NCI-H446 (cell line): ENCODE data around the gene EPHB3.
"Not testable (repeated sequence)": the region's sequence is repeated elsewhere in the genome, so short reads cannot be mapped to it uniquely, and the experiment has no call there.

Experiments used
- DNase-seq, 2 experiments: peaks; one replicate each; lab custom pipeline; 2025; lab: John Stamatoyannopoulos, UW

EPHB3 gene

DNA sequence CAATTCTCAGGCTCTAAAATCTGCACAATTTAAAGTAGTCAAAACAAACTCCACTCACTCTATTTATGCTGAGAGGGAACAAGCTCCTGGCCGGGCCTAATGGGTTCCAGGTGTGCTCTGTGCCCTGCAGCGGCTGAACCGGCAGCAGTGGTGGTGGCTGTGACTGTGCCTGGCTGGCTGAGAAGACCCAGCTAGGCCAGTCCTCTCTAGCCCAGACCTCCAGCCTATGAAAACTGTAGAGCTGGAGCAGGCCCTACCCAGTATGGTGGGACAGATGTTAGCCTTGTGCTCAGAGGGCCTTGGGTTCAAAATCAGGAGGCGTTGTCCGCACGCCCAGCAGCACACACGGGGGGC is 37.0 kb downstream of the EPHB3 start:
- no peak for DNase-seq

DNA sequence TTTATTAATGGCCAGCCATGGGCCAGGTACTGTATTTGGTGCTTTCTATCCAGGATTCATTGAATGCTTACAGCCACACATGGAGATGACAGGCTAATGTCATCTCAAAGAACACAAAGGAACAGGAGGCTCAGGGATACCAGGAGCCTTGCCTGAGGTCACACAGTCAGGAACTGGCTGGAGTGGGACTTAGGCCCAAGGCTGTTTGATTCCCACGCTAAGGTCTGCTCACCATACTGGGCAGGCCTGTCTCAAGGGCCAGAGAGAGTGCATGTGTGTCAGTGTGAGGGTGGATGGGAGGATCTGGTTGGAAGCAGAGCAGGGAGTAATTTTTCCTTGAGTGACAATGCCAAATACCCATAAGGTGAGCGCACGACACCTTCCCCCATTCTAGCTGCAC is 37.6 kb downstream of the EPHB3 start:
- no peak for DNase-seq

DNA sequence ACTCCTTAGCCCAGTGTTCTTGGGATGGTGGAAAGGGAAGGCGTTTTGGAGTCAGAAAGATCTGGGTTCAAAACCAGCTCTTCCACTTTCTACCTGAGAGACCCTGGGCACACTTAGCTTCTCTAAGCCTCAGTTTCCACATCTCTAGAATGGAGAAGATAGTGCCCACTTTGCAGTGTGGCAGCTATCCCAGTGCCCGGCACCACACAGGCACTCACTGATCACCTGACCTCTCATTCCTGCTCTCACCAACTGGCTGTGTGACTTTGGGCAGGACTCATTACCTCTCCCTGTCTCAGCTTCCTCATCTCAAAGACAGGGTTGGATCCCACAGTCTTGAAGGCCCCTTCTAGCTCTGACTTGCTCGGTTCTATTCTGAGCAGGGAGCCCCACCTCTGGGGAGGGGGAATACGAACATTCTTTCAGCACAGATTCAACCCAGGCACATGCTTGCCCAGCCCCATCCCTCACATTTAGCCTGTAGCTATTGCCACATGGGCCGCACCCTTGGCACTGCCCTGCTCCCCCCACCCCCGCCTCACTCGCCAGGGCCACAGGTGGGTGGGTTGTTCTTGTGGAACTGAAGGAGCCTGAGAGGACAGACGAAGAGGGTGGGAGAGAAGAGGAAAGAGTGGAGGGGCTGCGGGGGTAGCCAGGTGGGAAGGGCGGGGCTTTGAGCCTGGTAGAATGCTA is 39.2 kb downstream of the EPHB3 start:
- no peak for DNase-seq

DNA sequence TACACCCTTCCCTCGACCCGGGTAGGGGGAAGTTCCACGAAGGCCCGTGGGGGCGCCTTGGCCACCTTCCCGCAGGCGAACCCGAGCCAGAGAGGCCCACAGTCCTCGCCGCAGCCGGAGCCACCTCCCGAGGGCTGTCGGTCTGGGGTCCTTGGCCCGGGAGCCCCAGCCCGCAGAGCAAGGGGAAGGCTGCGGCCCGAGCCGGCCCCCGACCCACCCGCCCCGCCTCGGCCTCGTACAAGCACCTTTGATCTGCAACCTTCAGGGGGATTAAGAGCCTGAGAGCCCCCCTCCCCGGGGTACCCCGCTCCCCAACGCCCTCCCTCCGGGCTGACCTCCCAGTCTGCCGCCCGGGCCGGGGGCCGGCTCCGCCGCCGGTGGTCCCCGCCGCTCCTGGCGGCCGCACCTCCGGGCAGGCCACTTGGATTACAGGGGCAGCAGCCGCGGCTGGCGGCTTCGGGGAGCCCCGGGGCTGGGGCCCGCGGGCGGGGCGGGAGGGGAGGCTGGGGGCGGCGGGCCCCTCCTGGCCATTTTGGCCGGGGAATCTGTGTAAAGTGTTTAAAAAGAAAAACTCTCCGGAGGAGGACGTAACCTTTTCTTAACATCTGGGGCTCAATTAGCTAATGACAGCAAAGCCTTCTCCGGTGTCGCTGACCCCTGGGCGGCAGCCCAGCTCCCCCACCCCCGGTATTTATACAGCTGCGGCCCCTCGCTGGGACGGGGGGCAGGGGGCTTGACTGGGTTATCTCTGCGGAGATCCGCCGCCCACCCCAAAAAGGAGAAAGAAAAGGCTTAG is 40.2 kb downstream of the EPHB3 start:
- no peak for DNase-seq

DNA sequence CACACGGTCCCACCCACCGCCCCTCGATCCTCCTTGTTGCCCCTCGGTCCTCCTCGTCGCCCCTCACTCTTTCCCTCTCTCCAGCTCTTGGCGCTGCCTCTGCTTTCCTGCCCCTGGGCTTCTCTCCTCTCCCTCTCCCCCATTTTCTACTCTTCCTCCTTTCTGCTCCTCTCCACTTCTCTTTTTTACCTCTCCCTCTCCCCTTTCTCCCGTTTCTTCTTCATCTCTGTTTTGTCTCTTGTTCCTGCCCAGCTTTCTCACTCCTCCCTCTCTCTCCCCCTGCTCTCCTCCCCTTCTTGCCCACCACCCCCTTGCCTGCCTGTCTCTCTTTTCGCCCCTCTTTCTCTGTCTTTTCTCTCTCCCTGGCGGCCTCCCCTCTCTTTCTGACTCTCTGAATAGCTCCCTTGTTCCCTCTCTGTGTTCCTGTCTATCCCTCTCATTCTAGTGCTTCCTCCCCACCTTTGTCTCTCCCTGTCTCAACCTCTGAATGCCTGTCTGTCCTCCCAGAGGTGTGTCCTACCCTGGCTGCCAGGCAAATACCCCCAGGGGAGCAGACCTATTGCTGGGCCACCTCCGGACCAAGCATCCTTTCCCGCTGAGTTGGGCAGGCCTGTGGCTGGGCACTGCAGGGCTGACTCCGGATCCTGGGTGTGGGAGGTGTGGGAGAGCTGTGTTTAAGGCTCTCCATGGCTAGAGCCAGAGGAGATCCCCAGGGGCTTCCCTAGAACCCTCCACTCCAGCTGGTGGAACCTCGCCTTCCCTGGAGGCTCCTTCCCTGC is 41.0 kb downstream of the EPHB3 start:
- no peak for DNase-seq

DNA sequence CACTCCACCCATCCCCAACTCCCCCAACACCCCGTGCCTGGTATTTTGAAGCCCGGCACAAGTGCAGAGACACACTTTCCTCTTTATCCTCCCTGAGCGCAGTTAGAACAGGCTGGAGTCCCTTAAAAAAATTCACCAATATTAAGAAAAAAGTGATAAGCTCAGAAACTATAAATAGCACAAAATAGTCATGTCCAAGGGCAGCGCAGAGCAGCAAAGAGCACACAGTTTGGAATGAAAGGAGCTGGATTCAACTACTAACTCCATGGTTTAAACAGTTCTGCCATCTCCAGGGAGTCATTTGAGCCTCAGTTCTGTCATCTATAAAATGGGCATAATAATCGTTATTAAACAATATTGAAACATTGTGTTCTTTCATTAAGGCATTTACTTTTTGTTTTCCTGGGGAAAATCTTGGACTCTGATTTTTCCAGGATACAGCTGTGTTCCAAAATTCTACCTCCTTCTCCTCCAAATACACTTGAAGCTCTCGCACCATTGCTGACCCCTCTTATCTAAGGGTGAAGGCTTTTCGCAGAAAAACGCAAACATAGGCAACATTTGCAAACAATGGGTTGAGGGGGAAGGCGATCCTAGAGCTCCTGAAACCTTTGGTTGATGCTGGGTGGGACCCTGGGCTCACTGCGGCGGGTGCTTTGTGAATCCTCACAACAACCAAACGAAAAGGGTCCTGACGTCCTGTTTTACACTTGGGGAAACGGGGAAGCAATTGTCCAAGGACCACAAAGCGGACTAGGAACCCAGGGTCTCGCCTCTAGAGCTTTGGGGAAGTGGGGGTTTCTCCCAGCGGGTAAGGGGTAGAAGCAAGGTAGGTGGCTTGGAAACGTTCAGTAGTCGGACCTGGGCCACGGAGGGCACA is 41.8 kb downstream of the EPHB3 start:
- no peak for DNase-seq

DNA sequence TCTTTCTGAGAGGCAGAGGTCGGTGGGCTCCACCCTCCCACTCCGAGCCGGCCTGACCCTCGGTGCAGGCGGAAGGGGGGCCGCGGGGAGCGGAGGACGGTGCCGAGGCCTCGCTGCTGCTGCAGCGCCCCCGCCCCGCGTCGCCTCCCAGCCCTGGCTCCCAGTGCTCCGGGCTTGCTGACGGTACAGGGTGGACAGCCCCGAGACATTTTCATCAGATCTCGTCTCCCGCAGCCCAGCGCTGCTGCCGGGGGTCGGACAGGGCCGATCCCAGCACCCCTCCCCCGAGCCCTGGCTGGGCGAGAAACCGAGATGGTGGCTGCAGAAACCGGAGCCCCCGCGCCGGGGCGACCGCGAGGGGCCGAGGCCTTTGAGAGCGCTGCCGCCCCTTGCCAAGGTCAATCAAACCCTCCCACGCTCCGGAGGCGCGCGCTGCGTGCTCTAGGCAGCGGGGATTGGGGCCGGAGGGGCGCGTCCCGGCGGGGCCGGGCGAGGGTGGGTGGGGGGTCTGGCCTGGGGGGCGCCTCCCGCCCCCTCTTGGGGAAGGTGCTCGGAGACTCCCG is 42.5 kb downstream of the EPHB3 start:
- no peak for DNase-seq

DNA sequence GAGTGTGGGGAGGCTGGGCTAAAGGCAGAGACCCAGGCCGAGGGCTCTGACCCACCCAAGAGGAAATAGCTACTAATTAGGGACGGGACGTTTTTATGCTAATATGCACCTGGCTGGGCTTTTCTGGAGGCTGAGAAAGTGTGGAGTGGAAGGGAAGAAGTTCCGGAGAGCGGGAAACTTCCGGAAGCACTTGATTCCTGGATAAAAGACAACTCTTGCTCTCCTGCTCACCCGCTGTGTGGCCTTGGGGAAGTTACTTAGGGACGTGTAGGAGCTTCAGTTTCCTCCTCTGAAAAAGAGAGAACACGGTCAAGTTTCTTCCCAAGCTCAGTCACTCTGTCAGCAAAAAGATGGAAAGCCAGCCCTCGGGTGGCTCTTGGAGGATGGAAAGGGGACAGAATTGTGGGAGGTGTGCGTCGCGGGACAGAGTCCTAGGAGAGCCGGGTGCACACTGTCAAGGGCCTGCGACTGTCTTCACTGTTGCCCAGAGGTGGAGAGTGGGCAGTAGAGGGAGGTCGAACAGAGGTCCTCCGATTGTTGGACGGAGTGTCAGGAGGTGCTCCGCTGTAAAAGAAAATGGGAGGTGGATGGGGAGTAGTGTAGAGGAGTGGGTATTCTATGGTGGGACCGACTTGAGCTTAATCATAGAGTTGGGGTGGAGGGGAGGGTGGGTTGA is 43.2 kb downstream of the EPHB3 start:
- no peak for DNase-seq

DNA sequence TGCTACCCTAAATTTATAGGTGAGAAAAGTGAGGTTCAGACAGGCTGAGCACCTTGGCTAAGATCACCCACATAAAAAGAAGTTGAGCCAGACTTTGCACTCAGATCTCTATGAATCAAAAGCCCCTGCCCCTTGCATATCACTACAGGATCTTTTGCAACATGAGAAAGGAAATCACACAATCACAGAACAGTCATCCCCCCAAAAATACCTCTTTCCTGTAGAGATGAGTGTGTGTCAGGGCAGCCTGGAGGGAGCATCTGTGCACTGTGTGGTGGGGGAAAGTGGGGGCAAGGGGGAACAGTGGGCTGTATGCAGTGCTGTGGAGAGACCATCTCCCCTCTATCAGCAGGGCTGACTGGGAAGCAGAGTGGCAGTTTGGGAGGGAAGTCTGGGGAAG is 46.6 kb downstream of the EPHB3 start:
- no peak for DNase-seq

DNA sequence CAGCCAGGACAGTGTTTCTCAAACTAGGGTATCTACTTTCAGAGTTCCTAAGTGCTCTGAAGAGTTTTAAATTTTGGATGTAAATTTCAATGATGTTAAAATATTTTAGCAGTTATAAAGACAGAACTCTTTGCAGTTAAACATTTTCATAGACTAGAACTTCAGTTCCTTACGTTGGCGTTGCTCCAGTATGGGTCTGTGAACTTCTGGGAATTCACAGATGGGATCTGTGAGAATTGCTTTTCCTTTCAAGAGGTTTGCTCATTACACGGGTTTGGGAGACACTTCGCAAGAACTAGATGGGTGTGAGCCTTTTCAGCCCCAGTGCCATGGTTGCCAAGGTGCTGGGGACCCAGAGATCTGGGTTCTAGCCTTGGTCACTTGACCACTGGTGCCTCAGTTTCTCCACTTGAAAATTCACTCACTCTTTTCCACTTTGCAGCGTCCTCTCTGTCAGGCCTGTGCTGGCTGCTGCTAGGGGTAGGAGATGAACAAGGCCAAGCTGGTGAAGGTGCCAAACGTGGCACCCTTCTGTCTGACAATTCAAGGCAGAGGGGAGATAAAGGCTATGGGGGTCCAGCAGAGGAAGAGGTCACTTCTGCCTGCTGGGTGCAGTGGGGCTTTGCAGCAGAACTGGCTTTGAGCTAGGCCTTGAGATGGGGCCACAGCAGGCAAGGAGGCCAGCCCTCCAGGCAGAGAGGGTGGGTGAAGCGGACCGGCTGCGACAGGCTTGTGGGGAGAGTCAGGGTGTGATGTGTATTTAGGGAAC is 48.1 kb downstream of the EPHB3 start:
- no peak for DNase-seq

DNA sequence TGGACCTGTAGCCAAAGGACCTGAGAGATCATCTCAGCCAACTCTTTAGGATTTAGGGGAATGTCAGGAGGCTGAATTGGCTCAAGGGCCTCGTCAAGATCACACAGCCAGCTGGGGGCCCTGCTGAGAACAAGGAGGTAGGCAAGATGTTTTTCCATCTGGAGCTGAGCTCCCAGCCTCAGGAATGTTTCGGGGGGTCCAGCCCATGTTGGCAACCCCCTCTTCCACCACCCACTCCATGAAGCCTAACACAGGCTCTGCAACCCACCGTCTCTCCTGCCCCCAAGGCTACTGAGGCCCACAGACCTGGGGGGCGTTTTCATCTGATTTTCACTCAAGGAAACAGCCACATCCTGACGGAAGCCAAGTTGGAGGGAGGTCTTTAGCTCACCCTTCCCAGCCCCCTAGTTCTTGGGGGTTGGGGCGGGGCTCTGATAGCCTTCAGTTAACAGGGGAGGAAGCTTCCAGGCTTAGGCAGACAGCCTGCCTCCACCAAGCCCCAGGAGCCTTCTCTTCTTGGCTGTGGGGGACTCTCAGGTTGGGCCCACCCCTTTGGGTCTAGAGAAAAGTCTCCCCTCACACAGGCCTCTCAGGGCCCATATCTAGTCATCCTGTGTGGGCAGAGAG is 48.8 kb downstream of the EPHB3 start:
- no peak for DNase-seq

DNA sequence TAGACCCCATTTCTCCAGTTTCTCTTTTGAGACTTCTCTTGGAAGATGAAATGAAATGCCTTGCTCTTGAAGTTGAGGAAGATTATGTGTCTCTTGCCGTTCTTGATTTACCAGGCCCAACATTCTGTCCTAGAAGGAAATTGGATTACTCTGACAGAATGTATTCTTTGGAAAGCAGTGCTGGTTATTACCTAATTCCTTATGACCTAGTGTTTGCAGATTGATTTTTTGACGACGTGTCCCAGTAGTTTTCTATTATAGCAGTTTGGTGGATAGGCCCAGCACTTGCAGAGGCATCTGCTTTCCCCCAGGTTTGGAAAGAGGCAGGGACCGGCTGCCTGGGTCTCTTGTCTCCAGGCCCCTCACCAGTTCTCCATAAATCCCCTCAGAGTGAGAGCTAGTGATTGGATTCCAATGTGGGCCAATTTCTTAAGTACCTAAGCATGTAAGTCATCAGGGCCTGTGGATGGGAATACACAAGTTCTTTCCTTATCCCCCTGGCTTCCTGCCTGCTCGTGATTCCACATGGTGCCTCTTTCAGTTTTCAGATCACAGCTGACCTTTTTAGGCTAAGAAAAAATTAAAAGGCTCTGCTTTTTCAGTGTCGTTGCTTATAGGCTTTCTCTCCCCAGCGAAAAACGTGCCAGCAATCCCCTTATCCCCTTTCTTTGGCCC is 50.2 kb downstream of the EPHB3 start:
- no peak for DNase-seq

DNA sequence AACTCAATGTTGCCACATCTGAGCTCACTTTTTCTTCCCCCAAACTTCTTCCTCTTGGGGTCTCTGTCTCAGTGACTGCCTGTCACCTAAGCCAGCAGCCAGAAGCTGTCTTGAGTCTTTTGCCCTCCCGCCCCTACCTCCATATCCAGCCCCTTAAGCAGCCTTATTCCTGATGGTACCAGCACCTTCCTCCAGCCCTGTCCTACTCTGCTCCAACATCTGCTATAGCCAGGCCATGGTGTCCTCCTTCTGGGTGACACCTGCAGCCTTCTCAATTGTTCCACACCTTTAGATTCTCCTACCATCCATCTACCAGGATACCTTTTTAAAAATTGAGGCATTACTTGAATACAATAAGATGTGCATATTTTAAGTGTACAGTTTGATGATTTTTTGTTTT is 53.8 kb downstream of the EPHB3 start:
- DNase-seq: no peak

DNA sequence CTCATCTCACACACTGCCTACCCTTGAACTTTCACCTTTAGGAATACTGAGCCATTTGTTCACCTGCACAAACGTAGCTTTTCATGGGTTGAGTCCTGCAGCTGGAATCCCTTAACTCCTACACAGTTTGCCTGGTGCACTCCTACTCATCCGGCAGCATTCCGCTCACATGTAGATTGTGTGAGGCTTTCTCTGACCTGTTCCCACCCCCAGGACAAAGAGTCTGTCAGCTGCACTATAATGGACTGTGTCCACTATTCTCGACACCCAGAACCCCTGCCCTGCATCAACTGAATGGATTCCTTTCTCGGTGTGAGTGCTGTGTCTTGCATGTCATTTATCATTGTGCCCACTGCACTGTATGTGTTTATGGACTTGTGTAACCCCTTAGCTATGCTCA is 54.9 kb downstream of the EPHB3 start:
- DNase-seq: peak in 1 of 2 experiments; percentile 8

DNA sequence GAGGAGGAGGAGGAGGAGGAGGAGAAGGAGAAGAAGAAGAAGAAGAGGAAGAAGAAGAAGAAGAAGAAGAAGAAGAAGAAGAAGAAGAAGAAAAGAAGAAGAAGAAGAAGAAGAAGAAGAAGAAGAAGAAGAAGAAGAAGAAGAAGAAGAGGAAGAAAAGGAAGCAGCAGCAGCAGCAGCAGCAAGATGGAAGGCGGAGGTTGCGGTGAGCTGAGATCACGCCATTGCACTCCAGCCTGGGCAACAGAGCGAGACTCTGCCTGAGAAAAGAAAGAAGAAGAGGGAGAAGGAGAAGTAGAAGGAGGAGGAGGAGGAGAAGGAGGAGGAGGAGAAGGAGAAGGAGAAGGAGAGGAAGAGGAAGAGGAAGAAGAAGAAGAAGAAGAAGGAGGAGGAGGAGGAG is 55.7 kb downstream of the EPHB3 start:
- not testable (repeated sequence) for DNase-seq

DNA sequence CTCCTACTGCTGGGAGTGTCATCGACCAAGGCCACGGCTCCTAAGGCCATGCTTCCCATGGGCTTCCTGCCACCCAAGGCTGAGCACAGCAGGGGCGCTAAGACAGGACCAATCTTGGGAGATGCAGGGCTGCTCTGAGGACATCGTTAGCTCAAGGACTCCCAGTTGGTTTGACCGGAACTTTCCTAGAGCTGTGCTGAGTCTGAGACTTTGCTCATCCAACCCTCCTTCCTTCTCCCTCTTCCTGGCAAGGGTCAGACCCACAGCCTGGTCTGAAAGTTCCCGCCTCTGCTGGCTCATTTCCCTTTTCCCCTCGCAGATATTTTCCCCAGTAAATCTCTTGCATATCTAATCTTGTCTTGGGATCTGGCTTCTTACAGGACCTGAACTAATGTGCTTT is 57.2 kb downstream of the EPHB3 start:
- DNase-seq: no peak

DNA sequence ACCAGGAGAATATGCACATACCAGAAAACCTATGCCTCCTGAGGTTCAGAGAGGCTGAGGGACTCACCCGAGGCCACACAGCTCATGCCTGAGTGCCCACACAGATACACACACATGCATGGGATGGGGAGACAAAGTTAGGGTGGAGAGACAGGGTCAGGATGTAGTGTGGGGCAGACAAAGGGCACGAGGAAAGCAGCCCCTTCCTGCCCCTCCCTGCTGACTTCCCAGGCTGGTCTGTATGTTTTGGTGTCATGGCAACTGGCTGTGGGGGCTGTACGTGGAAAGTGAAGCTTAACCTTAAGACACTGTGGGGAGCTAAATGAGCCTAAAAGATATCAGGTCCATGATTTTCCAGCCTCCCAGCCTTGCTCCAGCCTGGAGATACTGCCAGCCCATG is 57.8 kb downstream of the EPHB3 start:
- no peak for DNase-seq

DNA sequence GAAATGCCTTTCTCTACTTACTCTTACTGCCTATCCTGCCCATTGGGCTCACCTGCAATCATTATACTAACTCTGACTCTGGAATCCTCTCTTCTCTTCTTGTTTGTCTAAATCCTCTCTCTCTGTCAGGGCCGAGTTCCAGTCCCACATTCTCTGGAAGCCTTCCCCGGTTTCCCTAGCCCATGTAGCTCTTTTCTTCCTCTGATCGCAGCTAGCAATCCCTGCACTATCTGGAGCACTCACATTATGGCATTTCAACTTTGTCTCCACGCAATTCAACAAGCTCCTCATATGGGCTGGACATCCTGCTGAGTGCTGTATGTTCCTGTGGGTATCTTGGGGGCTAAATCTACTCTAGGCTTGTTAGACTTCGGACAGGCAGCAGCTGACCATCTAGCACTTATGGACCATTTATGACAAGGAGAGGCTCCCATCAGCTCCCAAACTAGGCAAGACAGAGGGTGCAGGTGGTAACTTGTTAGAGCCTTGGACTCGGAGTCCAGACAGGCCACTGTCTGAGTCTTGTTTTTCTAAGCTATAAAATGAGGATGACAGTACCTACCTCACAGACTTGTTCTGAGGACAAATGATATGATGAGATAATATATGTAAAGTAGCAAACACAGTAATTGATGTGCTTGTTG is 58.3 kb downstream of the EPHB3 start:
- DNase-seq: no peak
